ENCODE measurements around the gene COL25A1. TPM values are rescaled to one million over a fixed set of nuclear protein-coding genes. Genes with fewer than 3 reads are reported as not detected.

COL25A1 gene
- total and polyA plus RNA-seq, 2 experiments from 2014 or later = 0.28 to 1.9 TPM

DNA sequence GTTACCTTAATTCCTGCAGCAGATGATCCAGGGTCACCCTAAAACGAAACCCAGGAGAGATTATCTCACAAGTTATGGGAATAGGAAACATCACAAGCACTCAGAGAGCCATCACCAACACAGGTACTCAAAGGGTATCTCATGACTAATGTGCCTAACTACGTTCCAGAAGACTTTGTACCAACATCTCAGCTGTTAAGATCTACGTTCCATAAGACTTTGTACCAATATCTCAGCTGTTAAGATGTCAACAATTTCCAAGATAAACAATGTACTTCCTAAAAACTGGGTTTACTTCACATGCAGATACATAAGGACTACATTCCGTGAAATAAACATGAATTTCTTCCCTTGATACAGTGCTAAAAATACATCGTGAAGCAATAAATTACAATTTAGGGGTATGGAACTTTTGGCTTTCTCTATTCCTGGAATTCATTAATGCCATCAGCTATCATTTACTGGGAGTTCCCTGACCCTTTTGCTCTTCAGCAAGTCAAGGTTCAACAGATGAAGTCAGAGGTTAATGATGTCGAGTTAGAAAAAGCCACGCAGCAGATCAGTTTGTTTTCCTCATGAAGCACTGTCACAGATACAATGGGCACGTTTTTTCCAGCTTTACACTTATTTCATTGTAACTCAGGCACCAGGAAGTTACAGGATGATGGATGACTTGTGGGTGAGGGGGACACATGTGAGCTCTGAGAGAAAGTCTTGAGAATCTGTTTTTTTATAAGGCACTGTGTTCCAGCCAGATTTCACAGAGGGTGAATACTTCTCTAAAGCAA lies 412.6 kb downstream of the COL25A1 start:
- no peak overlapping the region for H3K4me3 ChIP-seq
- no peaks in the 10 kb centered on the region for H3K9me3 ChIP-seq (ENCODE audit: low read depth)
- H3K4me1 ChIP-seq (ENCODE audit: insufficient read depth) = no peaks in the 10 kb centered on the region
- no peak for TF ChIP-seq EZH2 (IDR thresholded peaks at IDR 0.05; ENCODE audit: borderline replicate concordance)
- TF ChIP-seq EZH2phosphoT487 (IDR thresholded peaks at IDR 0.05; ENCODE audit: low read depth, severe bottlenecking, unreplicated experiment) = no peak
- TF ChIP-seq, protein P1, sequence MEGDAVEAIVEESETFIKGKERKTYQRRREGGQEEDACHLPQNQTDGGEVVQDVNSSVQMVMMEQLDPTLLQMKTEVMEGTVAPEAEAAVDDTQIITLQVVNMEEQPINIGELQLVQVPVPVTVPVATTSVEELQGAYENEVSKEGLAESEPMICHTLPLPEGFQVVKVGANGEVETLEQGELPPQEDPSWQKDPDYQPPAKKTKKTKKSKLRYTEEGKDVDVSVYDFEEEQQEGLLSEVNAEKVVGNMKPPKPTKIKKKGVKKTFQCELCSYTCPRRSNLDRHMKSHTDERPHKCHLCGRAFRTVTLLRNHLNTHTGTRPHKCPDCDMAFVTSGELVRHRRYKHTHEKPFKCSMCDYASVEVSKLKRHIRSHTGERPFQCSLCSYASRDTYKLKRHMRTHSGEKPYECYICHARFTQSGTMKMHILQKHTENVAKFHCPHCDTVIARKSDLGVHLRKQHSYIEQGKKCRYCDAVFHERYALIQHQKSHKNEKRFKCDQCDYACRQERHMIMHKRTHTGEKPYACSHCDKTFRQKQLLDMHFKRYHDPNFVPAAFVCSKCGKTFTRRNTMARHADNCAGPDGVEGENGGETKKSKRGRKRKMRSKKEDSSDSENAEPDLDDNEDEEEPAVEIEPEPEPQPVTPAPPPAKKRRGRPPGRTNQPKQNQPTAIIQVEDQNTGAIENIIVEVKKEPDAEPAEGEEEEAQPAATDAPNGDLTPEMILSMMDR (IDR thresholded peaks at IDR 0.05; ENCODE audit: poor library complexity) = no peak
- H3K79me2 ChIP-seq = no peaks in the 10 kb centered on the region
- no peak for DNase-seq (ENCODE audit: low spot score)
- H3K4me2 ChIP-seq = no peak overlapping the region
- H3K9me2 ChIP-seq (replicated peaks; ENCODE audit: insufficient read depth) = no peaks in the 10 kb centered on the region
- no peaks in the 10 kb centered on the region for H3K36me3 ChIP-seq (replicated peaks; ENCODE audit: insufficient read depth, low read depth)
- H3K27ac ChIP-seq = no peak overlapping the region
- H3K27me3 ChIP-seq = no peaks in the 10 kb centered on the region
- no peak overlapping the region for H2AFZ ChIP-seq
- 53% methylated on average over 8 of the region's 8 CpGs for WGBS (ENCODE audit: low lambda C conversion rate, missing lambda C conversion rate)
- H4K20me1 ChIP-seq (ENCODE audit: insufficient read depth, poor library complexity, severe bottlenecking) = no peaks in the 10 kb centered on the region

DNA sequence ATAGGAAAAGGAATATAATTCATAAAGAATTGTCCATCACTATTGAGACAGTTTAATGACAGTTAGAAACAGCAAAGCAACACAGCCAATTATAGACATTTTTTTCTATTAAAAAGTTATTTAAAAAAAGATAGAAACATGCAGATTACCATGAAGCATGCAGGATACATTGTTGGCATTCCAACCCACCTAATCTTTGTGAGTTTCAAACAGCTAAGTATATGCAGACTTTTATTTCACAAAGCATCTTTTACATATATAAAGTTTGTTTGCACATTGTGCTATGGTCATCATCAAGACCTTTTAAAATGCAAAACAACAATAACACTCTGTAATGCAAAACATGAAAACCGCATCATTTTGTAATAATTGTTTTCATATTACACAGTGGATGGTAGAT lies 413.7 kb downstream of the COL25A1 start:
- Histone ChIP-seq H3K27ac (no peak overlapping the region), H3K4me1 (ENCODE audit: insufficient read depth) (no peaks in the 10 kb centered on the region), H3K79me2 (no peaks in the 10 kb centered on the region), H3K4me3 (no peak overlapping the region), H2AFZ (no peak overlapping the region), H4K20me1 (ENCODE audit: insufficient read depth, poor library complexity, severe bottlenecking) (no peaks in the 10 kb centered on the region), H3K4me2 (no peak overlapping the region), H3K9me2 (replicated peaks; ENCODE audit: insufficient read depth) (no peaks in the 10 kb centered on the region), H3K27me3 (no peaks in the 10 kb centered on the region), H3K36me3 (replicated peaks; ENCODE audit: insufficient read depth, low read depth) (no peaks in the 10 kb centered on the region), H3K9me3 (ENCODE audit: low read depth) (no peaks in the 10 kb centered on the region)
- 79% methylated on average over 1 of the region's 1 CpG for WGBS (ENCODE audit: low lambda C conversion rate, missing lambda C conversion rate)
- TF ChIP-seq EZH2 (IDR thresholded peaks at IDR 0.05; ENCODE audit: borderline replicate concordance) (no peak), EZH2phosphoT487 (IDR thresholded peaks at IDR 0.05; ENCODE audit: low read depth, severe bottlenecking, unreplicated experiment) (no peak)
- TF ChIP-seq, protein P1 (IDR thresholded peaks at IDR 0.05; ENCODE audit: poor library complexity) = no peak
- no peak for DNase-seq (ENCODE audit: low spot score)

DNA sequence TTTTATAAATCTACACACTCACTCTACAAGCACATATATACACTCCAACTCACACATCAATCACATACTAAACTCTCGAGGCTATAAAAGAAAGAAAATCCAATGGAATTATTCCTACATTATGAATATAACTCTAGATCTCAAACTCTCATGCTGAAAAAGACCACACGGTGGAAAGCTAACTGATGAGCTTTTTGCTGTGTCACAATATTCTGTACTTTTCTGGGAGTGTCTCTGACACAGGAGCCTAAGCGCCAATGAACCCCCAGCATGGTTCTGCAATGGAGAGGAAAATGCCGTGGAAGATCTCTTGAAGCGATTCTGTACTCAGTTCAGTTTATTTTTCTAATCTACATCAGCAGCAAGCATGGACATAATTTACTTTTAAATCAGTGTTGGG lies 415.4 kb downstream of the COL25A1 start:
- Histone ChIP-seq H3K27me3 (no peaks in the 10 kb centered on the region), H3K36me3 (replicated peaks; ENCODE audit: insufficient read depth, low read depth) (no peaks in the 10 kb centered on the region), H2AFZ (no peak overlapping the region), H3K9me3 (ENCODE audit: low read depth) (no peaks in the 10 kb centered on the region), H3K27ac (no peak overlapping the region), H3K4me2 (no peak overlapping the region), H3K9me2 (replicated peaks; ENCODE audit: insufficient read depth) (no peaks in the 10 kb centered on the region), H3K4me1 (ENCODE audit: insufficient read depth) (no peaks in the 10 kb centered on the region), H4K20me1 (ENCODE audit: insufficient read depth, poor library complexity, severe bottlenecking) (no peaks in the 10 kb centered on the region), H3K4me3 (no peak overlapping the region), H3K79me2 (no peaks in the 10 kb centered on the region)
- WGBS (ENCODE audit: low lambda C conversion rate, missing lambda C conversion rate) = 53% methylated on average over 5 of the region's 5 CpGs
- DNase-seq (ENCODE audit: low spot score) = no peak
- TF ChIP-seq, protein P1 (IDR thresholded peaks at IDR 0.05; ENCODE audit: poor library complexity) = no peak
- no peak for TF ChIP-seq EZH2 (IDR thresholded peaks at IDR 0.05; ENCODE audit: borderline replicate concordance)
- no peak for TF ChIP-seq EZH2phosphoT487 (IDR thresholded peaks at IDR 0.05; ENCODE audit: low read depth, severe bottlenecking, unreplicated experiment)

Measured in hepatocyte (in vitro differentiated cells).